HPDE6-E6E7 (cell line): Measurements from ENCODE around the gene EZH2.

ENCODE experiments used
- DNase-seq: peaks from one replicate; pipeline ENCODE4 v3.0.0; 2011; ENCODE audit warnings: missing footprints; ENCODE audit errors: extremely low spot score

Gene EZH2

DNA sequence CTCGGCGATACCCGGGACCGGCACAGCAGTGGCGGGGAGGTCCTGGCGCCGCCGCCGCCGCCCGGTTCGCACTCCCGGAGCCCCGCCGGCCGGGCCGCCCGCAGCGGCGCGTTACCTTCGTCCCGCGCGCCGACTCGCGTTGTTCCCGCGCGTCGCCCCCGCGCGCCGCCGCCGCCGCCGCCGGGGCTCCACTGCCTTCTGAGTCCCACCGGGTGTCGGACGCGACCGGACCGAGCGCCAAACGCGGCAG is at the start of gene EZH2:
EZH2 (minus strand) TSS at position 243 of the 250 bp plus-strand sequence. CDS start 36,993 bp downstream, outside the sequence.
- no peak for DNase-seq

- DNase-seq: no peak
Measured at GRCh38 chr7:148931470-148931869, 47.4 kb upstream of the EZH2 start.

- DNase-seq: no peak
Measured at GRCh38 chr7:148930335-148930734, 46.2 kb upstream of the EZH2 start.

GRCh38 chr7:148929176-148929575 is 45.1 kb upstream of the EZH2 start:
- no peak for DNase-seq

DNA sequence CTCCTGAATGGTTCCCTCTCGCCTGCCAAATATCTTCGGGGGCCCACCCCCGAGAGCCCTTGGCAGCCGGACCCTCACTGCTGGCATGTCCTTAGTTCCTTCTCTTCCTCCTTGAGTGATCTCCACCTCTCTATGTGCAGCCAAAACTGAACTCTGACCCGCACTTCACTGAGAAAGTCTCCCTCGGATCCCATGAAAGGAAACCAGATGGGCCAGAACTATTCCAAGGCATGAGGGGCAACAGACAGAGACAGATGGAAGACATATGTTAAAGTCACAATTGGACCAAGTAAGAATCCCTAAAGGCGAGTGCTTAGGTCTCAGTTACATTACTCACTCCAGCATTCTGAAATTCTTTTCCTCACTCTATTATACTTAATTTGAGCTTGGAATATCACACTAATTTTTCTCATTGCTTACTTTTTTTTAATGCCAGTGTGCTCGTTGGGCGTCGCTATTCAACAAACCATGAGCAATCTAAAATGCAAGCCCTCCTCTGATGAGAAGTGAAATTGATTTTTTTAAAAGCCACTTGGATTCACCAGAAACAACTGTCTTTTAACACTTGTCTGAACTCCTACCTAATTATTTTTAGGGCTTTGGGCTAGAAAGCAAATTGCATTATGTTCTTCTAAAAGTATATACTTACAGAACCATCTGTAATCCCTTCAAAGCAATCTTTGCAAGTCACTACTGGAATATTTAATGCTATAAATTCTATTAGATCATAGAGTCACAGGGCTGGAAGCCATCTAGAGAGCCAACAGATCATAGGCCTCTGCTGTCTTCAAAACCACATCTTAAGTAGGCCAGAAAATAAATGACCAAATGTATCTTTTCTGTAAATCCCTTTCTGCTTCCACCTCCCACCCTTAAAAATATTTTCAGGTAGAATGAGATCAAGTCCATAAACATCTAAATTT is 43.3 kb upstream of the EZH2 start:
- no peak for DNase-seq

DNA sequence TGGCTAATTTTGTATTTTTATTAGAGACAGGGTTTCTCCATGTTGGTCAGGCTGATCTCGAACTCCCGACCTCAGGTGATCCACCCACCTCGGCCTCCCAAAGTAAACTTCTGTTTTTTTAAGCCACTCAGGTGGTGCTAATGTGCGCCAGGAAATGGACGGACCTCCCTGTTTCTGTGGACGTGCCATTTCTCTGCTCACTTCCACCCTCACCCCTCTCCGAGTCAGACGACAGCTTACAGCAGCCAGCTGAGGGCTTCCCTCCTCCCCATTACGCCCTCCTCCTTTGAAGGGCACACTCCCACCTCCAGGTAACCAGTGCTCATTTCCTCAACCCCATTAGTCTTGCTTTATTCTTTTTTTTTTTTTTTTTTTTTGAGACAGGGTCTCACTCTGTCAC is 41.7 kb upstream of the EZH2 start:
- DNase-seq: no peak

DNA sequence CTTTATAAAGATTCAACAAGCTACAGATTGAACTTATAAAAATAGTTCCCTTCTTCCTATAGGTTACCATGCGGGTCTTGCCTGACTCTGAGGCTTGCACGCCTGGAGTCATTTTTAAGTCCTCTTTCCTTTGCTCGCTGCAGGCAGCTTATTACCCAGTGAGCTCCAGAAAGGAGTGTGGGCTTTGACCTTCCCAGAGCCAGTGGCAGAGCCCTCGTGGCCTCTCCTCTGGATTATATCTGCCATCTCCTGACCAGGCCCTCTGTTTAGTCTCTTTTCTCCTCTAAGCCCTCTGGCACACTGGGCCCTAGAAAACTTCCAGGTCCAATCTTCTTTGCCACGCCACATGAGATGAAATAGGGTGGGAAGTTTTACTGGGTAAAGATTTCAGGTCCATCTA is 39.9 kb upstream of the EZH2 start:
- no peak for DNase-seq

GRCh38 chr7:148921806-148922205 is 37.7 kb upstream of the EZH2 start:
- DNase-seq: no peak

DNA sequence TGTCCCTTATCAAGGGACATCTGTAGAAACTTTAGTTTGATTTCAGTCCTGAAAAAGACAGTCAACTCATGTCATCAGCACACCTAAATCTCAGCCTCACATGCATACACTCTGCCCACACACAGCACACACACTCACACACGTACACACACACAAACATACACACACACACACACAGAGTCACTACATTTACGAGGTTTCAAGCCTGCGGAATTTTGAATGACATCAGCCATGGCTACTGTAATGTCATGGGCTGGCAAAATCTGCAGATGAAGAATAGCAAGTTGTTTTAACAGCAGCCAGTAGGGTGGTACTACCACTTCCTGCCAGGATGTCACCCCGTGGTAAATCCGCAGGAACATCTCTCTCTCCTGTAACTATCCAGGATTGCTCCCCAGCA is 37.1 kb upstream of the EZH2 start:
- DNase-seq: no peak

- DNase-seq: no peak
Measured at GRCh38 chr7:148919859-148920258, 35.8 kb upstream of the EZH2 start.

DNA sequence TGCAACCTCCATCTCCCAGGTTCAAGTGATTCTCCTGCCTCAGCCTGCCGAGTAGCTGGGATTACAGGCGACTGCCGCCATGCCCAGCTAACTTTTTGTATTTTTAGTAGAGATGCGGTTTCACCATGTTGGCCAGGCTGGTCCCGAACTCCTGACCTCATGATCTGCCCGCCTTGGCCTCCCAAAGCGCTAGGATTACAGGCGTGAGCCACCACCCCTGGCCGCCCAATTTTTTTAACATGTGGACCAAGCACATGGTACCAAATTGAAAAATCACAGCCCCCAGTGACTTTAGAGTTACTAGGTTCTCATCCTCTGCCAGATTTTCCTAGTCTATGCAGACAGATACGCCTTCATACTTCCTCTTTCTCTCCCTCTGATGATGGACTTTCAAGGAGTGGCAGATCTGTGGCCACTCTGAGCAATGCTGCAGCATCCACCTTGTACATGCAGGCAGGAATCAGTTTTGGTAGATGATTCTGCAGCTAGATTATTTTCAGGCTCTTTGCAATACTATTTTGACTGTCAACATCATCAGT is 34.0 kb upstream of the EZH2 start:
- no peak for DNase-seq

DNA sequence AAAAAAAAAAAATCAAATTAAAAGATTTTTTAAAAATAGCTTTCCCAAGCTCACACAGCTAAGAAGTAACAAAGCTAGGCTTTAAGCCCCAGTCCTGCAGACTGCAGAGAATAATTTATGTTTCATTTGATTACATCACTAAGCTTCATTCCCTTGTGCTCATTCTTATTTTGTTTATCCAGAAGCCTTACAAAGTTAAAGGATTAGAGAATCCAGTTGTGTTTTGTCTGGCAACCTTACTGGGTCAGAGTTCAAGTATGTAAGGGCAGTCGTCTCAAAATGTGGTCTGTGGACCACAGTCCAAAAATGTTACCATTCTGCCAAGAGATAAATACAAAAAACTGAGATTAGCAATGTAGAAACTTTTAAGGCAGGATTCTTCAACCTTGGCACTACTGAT is 32.1 kb upstream of the EZH2 start:
- no peak for DNase-seq

DNA sequence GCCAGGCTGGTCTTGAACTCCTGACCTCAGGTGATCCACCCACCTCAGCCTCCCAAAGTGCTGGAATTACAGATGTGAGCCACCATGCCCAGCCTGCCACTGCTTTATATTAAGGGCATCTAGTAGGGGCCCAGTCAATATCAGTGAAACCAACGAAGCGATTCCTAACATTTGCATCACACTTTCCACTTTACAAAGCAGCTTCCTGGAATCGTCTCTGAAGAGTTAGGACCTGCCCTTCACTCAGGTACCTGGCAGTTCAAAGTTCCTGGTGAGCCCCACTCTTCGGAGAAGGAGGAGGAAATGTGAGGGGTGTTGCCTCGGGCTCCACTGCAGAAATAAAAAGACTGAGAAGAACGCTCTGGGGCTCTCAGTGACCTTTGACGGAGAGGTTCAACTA is 31.1 kb upstream of the EZH2 start:
- no peak for DNase-seq

- peak; percentile 60 for DNase-seq
Measured at GRCh38 chr7:148914208-148914777, 30.2 kb upstream of the EZH2 start.

- no peak for DNase-seq
Measured at GRCh38 chr7:148912758-148913541, 28.9 kb upstream of the EZH2 start.

DNA sequence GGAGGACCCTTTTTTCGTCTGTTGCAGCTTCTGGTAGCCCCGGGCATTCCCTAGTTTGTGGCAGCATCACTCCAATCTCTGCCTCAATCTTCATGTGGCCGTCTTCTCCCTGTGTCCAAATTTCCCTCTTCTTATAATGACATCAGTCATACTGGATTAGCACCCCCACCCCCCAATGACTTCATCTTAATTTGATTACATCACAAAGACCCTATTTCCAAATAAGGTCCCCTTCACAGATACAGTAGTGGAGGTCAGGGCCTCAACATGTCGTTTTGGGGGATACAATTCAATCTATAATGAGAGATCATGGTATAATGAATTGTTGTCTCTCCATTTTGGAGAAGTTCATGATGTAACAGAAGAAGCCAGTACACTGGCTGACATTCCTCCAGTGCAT is 28.1 kb upstream of the EZH2 start:
- no peak for DNase-seq

GRCh38 chr7:148911626-148912025 is 27.5 kb upstream of the EZH2 start:
- no peak for DNase-seq

- DNase-seq: no peak
Measured at GRCh38 chr7:148909568-148909967, 25.5 kb upstream of the EZH2 start.

DNA sequence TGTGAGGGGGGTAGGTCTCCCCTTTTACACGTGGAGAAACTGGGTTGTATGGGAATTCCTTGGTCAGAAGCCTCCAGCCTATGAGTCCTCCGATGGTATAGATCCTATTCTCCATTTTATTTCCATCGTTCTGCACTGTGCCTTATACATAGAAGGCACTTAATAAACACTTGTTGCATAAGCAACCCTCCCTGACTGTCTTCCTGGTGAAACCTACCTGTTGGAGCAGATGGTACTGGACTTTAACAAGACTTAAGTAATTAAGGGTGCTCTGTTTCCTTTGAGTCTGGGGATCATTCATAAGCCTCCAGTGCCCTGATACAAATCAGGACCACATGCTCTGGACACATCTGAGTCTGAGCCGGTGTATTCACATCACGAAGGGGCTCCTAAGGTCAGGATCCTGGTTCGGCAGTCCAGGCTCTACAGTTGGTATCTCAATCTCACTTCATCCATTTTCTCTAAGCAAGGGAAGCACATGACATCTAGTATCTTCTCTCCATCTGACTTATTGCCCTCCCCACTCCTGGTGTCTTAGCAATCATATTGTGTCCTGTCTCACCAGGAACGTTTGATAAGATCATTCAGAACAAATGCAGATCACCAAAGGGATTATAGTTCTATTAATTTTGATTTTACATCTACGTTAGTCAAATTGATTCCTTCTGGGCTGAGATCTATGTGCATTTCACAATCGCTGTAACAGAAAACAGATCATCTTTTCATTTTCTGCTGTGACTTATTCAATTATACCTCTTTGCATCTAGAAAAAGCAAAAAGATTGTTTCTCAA is 22.8 kb upstream of the EZH2 start:
- DNase-seq: no peak

DNA sequence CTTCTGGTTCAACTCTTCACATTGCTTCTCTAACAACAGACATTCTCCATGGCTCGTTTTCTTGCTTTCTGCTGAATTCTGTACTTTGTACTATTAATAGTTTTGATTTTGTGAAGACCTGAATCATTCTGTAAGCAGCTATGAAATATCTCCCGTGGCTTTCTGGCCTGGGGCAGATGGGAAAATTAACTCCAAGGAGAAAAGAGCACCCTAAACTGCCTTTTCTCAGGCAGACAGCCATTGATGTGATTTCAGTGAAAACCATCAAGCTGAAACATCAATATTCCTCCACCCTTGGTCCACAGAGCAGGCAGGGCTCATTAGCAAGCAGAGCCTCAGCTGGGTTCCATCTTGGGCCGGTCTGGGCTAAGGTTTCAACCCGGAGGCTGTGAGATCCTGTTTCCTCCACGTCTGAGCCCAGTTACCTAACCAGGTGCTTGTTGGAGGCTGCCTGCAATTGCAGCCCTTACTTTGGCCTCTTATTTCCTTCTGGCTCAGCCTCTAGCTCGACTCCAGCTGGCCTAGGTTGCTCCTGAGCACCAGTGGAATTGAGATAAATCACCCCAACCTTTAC is 21.1 kb upstream of the EZH2 start:
- DNase-seq: no peak

DNA sequence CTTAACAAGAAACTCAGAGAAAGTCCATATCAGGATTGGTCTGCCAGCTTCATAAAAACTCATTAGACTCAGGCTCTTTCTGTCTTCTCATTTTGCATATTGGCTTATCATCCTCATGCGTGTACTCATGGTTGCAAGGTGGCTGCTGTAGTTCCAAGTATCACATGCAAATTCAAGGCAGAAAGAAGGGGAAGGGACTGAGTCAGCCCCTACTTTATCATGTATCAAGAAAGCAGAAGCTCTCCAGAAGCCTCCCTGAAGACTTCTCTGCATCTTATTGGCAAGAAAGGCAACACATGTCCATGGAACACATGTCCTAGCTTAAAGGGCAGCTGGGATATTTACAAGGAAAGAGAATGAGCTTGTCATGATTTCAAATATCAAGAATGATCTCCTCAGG is 19.4 kb upstream of the EZH2 start:
- DNase-seq: no peak
